ENCODE data around the gene MGAT5.

Gene MGAT5

DNA sequence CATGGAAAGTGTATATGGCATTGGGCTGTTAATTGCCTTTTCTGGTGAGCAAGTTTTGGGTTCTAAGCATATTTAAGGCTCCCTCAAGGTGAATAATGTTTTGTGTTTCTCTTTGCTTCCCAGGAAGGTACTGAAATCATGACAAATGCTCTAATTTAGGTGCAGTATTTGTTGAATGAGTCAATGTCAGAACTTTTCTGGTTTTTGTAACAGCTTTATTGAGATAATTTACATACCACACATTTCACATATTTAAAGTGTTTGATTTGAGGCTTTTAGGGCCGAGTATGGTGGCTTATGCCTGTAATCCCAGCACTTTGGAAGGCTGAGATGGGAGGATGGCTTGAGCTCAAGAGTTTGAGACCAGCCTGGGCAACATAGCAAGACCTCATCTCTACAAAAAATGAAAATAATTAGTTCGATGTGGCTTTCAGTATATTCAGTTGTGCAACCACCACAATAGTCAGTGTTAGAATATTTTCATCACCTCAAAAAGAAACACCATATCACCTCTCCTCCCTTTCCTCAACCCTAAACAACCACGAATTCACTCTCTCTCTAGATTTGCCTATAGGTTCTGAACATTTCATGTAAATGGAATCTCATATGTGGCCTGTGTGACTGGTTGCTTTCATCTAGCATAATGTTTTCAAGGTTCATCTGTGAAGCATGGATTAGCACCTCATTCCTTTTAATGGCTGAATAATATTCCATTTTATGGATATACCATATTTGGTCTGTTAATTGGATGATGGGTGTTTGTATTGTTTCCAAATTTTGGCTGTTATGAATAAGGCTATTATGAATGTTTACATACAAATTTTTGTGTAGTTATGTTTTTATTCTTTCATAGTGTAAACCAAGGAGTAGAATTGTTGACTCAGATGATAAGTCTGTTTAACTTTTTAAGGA is 54.9 kb downstream of the MGAT5 start:
- DNase-seq, result no peak

DNA sequence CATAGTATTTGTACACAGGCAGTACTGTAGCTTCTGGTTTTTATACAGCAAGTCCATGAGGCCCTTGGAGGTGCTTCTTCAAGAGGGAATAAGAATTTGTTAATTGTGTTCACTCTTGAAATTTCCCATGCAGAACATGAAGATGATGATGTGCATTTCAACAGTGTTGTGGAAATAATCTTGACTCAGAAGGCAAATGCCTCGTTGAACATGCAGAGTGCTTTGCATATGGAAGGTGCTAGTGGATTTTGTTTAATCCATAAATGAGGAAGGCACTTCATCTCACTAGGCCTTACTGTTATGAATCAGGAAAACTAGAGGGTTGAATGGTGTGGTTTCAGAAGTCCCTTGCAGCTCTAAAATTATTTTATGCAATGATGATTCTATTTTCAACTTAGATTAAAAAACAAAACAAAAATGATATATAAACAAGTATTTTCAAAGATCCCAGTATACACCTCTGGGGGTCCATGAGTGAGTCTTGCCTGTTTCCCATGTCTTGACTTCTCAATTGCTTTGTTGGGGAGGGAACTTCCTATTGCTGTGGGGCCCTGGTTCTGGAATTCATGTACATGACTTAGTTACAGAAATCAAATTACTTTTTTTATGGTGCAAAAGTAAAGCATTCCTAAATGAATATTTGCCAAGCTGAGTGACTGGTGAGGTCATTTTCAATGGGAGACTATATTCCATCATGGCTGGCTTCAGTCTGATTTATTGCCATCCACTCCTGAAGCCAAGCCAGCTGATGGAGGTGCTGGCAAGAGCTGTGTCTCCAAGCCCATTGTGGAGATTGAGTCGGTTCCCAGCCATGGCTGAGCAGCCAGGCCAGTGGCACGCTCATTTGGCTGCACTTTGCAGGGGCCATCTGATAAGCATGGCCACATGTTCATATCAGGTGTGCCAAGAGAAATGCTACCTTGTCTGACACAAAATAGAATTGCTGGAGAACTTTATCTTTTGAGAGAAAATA is 56.5 kb downstream of the MGAT5 start:
- DNase-seq, result no peak

DNA sequence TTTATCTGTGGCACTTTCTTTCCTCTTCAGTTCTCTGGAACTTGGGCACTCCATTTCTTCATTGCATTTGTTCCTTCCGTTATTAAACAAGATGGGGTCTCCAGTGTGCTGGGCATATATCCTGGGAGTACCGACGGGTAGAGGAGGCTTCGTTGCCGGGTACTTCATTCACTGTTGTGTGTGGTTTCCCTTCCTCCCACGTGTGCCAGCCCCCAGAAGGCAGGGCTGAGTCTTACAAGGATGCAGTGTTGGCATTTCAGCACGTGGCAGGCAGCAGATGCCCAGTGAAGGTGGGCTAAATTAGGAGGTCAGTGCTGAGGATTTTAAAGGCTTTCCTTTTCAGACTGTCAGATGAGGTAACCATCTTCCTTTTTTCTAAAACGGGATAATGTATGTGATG is 58.6 kb downstream of the MGAT5 start:
- no peak for DNase-seq

DNA sequence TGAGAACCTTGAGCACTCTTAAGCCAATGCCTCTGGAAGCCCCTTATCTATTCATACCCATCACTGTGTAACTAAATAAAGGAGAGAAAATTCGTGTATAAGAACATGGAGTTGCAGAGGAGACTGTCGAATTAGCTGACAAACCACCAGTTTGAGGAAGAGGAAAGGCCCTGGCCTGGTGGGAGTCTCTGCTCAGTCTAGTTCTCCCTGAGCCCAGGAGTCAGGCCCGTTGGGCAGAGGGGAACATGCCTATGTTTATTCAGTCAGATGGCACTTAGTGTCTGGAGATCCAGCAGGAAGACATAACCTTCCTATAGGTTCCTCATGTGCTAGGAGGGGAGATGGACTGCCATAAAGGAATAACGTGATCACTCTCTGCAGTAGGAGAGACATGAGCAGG is 60.3 kb downstream of the MGAT5 start:
- no peak for DNase-seq

DNA sequence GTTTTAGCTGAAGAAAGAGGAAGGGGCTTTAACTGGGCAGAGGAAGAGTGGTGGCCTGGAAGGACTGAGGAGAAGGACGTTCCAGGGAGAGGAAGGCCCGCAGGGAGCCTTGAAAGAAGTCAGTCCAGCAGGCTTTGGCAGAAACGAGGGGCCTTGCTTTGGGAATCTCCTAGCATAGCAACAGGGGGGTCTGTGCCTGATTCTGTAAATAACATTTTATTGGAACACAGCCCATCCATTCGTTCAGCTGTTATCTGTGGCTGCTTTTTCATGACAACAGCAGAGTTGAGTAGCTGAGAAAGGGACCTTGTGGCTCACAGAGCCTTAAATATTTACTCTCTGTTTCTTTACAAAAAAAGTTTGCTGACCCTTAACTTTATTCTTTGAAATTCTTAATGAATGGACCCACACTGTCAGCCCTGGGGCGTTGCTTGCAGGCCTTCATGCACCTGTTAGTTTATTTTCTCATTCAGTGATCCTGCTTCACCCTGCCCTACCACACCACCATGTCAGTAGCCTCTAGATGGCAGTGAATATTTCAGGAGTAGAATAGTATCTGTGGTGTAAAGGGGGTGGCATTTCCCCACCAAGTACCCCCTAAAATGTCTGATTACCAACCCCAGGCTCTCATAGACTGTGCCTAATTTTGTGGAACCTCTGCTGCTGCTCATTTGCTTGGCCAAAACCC is 61.0 kb downstream of the MGAT5 start:
- DNase-seq, result no peak

DNA sequence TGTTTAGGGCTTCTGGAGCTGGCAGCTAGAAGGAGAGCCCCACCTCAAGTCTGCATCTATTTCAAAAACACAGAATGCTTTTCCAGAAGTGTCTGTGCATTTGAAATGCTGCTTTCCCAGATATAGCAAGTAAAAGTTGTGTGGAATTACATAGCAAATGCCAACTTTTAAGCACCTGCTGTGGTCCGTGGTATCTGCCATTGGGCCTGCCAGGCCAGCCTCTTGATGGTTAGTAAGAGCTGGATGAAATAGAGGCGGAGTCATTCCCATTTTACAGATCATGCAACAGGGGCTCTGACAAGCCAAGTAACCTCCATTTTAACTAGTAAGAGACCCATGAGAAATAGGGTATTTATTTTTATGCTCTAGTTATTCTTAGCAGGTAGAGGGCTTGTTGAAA is 61.6 kb downstream of the MGAT5 start:
- no peak for DNase-seq

DNA sequence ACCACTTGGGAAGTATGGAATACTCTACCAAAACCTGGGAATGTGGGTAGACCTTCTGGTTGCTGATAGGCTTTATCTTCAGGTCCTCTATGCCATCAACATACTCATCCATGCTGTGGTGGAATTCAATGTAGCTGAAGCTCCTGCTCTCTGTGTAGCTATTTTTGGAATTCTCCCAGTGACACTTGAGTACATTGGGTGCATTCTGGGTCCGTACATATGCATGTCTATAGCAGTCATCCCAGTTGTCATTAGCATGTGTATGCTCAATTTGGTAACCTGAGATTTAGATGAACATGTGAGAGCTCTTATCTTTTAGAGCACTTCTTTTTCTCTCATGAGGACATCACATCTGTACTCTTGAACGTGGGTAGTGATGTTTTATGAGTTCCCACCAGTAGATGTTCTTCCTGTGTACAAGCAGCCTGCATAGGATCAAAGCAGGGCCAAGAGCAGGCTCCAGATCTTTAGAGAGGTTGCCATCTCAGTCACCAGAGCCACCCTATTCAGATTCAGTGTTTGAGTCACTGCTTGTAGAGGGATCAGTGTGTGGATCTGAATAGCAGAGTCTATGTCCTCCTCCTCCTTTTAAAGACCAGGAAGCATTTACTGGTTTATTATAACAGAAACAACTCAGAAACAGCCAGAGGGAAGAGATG is 65.9 kb downstream of the MGAT5 start:
- DNase-seq, result no peak

DNA sequence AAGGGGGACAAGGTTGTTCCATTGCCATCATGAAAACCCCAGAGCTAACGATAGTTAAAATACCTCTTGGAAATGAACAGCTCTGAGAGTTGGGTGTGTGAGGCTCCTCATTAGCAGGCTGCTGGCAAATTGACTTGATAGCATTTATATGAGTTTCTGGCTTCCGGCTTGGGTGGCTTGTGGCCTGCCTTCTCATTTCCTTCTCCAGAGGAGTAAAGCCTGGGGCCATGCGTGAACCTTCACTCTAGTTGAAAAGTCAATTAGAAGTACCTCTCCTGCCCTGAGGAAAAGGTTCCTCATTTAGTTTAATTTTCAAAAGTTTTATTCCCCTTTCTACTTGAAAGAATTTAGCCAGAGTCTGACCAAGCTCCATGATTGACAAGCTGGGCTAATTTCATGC is 67.1 kb downstream of the MGAT5 start:
- peak in 4 of 6 experiments; percentile 4 to 29 (median 21) for DNase-seq

DNA sequence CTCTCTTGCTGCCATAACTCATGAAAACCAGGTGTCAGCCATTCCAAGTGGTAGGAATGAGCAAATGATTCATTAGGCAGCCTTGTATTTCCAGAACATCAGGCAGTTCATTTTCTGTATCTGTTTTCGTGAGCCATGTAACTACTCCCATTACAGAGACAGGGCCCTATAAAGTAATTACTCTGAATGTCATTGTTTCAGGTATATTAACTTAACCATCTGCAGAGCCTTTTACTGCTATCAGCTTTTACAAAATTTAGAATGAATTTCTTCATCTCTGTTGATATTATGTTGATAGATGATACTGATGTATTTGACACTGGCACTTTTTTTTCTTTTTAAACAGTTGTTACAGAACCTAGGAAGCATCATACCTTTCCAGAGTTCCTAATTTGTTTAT is 69.9 kb downstream of the MGAT5 start:
- DNase-seq, result no peak

DNA sequence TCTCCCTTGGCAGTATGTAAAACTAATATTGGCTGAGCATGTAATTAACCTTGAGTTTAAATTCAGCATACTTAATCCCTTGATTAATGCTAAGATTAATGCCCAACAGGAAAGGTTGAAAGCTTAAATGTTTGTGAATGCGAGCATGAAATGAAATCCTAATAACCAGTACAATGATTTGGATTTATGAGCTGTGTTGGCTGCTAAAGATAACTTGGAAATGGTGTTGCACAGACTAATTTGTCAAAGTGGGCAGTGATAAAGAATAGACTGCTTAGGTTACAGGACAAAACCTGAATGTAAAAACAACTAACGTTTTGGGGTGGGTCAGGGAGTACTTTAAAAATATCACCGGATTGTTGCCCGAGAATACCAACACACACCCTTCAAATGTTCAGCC is 70.6 kb downstream of the MGAT5 start:
- DNase-seq, result no peak

DNA sequence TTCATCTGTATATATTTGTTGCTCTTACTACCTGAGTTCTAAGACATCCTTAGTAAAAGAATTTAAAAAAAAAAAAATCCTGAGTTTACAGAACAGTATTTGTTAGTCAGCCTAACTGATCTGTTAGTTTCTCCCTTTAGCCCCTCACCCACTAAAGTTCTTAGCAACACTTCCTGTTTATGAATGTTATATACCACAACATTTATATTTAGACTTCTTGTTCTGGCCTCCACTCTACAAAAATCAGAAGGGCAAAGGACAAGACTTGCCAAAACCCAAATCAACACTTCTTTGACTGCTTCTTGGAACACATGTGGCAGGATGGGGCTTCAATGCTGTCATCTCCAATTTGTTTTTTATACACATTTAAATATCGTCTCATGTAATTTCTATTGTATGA is 71.1 kb downstream of the MGAT5 start:
- DNase-seq, result no peak

DNA sequence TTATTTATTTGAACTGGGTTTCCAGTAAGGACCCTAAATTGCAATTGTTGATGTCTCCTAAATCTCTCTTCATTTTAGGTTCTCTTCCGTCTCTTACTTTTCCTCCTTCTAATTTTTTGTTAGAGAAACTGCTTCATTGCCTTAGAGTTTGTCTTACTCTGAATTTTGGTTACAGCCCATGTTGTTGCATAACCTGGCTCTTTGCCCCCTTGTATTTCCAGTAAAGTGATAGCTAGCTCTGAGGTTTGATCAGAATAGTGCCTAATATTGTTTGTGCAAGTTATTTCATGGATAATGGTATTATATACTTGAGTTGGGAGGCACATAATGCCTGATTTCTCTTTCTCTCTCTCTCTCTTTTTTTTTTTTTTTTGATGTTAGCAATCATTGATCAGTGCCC is 71.8 kb downstream of the MGAT5 start:
- DNase-seq, result no peak

DNA sequence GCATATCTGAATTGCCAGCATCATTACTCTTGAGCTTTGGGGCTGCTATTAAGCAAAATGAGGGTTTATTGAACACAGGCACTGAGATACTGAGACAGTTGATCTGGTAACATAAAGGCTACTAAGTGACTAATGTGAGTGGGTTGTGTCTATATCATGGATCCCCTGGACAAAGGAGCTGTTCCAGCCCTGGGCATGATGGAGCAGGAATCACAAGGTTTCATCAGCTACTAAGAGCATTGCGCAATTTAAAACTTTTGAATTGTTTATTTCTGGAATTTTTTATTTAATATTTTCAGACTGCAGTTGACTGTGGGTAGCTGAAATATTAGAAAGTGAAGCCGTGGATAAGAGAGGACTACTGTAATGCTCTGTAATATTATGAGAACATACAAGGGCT is 73.5 kb downstream of the MGAT5 start:
- no peak for DNase-seq

DNA sequence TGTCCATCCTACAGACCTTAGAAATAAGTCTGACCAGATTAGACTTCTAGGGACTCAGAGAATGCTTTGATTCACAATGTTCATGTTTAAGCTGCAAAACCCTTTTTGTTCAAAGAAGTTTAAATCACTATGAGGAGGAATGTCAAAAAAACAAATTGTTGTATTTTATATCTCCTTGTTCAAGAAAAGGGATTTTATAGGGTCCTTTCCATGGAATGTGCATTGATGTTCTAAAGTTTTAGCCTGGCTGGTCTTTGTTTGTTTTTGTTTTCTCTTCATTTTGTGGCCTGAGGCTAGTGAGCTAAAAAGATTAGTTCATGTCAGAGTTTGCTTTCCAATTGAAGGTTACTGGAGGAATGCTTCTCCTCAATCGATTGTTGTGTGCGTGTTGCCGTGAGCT is 77.2 kb downstream of the MGAT5 start:
- no peak for DNase-seq

DNA sequence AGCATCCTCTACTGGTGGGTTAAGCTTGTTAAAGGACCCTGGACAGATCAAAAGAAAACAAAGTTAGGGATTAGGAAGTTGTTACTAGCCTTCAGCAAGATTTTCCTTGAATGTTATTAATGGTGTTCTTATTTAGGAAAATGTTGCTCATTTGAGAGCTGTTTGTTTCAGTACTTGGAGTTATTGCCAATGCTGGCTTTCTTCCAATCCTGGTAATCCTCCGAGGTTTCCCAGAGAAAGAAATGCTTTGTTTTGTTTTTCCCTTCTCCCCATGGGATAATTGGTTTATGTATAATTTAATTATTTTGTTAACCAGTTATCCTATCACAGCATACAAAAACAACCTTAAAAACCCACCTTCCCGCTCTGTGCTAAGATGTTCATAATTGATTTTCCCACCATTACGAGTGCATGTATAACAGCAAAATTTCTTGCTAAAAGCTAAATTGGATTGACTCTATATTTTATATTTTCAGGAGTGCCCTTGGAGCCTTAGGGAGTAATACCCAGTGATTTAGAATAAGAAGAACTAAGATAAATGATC is 79.8 kb downstream of the MGAT5 start:
- DNase-seq, result no peak

DNA sequence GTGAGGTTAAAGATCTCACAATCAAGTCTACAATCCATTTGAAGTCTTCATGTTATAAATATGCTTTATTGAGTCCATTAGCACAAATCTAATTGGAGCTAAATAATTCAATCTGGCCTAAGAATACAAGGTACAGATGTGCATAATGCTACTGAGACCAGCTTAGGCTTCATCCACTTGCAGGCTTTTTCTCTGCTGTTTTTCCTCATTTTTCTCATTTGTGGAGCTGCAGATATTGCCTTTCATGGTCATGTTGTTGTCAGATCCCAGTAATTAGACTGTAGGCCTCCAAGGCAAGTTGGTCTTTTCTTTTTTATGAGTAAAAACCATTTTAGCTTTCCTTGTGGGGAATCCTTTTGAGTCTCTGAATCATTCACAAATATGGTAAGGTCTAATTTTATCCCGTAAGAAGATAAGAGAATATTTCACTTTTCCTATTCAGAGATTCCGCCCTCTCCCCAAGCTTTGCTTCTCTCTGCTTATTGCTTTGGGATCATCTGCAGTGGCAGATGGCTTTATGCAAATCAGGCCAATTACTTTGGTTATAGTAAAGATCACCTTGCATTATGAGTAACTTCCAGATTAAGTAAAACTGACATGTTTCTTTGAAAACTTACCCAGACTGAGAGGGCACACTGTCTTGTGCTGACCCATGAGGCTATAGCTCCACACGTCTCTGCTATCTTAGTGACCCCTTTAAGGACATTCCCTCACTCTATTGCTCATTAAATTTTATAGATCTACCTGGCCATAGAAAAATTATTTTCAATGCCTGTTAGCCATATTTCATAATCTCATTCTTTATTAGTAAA is 80.9 kb downstream of the MGAT5 start:
- DNase-seq, result no peak

DNA sequence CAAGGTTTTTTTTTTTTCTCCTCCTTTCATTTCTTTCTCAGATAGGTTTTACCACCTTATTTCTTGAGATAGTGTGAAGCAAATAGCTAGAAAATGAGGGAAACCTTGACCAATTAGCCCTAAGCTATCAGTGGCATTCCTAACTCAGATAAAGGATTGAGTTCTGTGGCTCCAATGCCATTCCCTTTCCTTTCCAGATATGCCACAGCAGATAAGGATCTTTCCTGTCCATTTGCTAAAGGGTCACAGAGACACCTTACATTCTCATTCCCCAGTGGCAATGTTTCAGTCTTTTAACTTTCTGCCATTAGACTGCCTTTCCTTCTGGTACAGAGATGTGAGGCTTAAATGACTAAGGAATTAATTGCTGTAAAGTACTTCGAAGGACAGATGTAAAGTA is 81.7 kb downstream of the MGAT5 start:
- DNase-seq, result no peak

DNA sequence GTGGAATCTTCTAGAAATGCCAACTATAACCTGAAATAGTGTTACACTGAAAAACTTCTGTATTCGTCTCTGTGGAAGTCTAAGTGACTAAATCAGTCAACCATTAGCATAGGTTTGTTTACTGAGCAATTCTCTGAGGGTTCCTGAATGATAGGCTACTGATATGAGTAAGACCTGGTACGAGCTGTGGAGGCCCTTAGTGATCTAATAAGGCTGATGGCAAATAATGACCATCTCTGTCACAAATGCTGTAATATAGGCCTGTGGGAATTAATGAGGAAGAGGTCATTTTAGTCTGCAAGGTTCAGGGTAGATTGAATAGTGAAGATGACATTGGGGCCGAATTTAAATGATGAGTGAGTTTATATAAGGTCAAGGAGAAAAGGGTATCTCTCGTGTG is 82.5 kb downstream of the MGAT5 start:
- no peak for DNase-seq

DNA sequence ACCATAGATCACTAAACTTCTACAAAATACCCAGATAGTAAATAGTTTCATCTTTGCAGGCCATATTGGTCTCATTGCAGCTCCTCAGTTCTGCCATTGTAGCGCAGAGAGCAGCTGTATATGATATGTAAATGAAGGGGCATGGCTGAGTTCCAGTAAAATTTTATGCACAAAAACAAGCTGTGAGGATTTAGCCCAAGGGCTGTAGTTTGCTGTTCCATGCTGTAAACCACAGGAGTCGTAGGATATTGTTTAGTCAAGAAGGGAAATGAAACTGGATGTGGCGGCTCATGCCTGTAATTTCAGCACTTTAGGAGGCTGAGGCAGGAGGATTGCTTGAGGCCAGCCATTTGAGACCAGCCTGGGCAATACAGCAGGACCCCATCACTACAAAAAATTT is 83.0 kb downstream of the MGAT5 start:
- no peak for DNase-seq

DNA sequence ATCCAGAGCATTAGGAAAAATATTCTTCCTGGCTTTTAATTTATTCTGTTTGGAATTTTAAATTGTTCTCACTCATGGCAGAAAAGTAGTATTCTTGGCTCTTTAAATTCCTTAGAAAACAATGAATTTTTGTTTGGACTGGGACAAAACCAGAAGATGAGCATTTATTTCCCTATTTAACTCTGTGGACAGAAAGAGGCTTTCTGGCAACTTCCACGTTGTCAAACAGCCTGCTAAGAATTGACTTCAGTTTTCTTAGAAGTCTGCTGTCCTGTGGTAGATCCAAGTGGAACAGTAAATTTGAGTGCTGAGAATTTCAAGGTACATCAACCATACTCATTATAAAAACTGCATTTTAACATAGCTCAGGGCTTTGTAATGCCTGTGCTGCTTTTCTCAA is 83.8 kb downstream of the MGAT5 start:
- DNase-seq, result no peak

DNA sequence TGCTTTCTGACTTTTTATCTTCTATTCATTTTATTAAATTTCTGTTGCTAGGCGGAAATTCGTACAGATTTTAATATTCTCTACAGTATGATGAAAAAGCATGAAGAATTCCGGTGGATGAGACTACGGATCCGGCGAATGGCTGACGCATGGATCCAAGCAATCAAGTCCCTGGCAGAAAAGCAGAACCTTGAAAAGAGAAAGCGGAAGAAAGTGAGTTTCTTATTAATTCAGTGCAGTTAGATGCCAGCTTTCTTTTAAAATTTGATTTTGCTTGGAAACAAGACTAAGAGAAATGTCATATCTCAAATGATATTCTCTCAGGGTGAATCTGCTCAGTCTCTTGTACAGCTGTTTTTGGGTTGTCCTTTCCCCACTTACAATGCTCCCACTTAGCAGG is 84.3 kb downstream of the MGAT5 start:
- no peak for DNase-seq

DNA sequence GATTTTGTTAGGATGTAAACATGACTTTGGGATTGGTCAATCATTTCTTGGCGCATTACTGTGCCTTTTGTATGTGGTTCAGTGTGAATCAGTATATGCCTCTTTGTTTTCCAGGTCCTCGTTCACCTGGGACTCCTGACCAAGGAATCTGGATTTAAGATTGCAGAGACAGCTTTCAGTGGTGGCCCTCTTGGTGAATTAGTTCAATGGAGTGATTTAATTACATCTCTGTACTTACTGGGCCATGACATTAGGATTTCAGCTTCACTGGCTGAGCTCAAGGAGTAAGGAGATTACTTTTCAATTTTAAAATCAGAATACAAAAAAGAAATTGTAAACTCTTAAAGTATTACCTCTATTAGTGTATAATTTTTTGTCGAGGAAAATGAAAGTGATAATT is 87.6 kb downstream of the MGAT5 start:
- DNase-seq, result no peak
